Measurements from ENCODE around the gene TTLL13. TPM values are rescaled to one million over a fixed set of nuclear protein-coding genes. Genes with fewer than 3 reads are reported as not detected.
"Not testable (repeated sequence)": the region's sequence is repeated elsewhere in the genome, so short reads cannot be mapped to it uniquely, and the experiment has no call there.

The TTLL13 gene
- total RNA-seq, 2 donors from 2014 or later, result not detected

DNA sequence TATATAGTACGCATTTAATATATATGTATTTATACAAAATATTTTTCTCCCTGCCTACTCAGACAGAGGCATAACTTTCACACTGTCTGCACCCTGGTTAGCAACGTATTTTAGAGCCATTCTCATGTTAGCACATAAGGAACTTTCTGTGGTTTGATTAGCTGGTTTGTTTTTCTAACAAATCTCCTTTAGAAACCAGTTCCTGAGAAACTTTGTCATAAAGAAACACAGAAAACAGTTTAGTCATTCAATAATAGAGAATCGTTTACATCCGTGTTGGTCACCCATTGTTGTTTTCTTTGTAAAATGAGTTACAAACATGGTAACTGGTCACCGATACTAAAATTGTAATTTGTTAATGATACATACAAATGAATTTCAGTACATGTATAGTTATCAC is 10.2 kb downstream of the TTLL13 start:
- no peaks in the 10 kb centered on the region for H3K27me3 ChIP-seq
- DNase-seq (no peak), ATAC-seq (no peak)
- H3K36me3 ChIP-seq (replicated peaks in 1 of 2; ENCODE audit: insufficient read depth in 1 of 2, low read depth in 2 of 2), result no peaks in the 10 kb centered on the region
- TF ChIP-seq CTCF (IDR thresholded peaks at IDR 0.05) (no peak), POLR2A (IDR thresholded peaks at IDR 0.05) (no peak)
- H3K27ac ChIP-seq, result no peak overlapping the region
- WGBS, 2 donors, result 85 to 88% methylated on average over 5 of the region's 5 CpGs
- intact Hi-C loops (cut with DNase I), result no loop called here
- H3K4me3 ChIP-seq, result no peak overlapping the region
- peaks cover 5% of the 10 kb centered on the region for H3K4me1 ChIP-seq
- H3K9me3 ChIP-seq, result no peaks in the 10 kb centered on the region

DNA sequence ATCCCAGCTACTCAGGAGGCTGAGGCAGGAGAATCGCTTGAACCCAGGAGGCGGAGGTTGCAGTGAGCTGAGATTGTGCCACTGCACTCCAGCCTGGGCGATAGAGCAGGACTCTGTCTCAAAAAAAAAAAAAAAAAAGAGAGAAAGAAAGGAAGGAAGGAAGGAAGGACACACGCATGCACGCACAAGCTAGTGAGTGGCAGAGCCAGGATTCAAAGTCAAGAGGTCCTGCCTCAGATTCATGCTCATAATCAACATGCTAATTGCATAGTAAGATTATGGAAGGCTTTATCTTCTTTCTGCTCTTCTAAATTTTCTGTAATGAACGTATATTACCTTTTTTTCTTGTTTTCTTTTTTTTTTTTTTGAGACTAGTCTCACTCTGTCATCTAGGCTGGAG is 11.4 kb downstream of the TTLL13 start:
- H3K27ac ChIP-seq; H3K4me1 ChIP-seq; ATAC-seq; H3K4me3 ChIP-seq; H3K9me3 ChIP-seq; DNase-seq; H3K36me3 ChIP-seq (replicated peaks in 1 of 2; ENCODE audit: insufficient read depth in 1 of 2, low read depth in 2 of 2); intact Hi-C loops (cut with DNase I); H3K27me3 ChIP-seq: not testable (repeated sequence)
- WGBS, 2 donors, result 75 to 77% methylated on average over 5 to 6 of the region's 6 CpGs

- no peaks in the 10 kb centered on the region for H3K36me3 ChIP-seq (replicated peaks in 1 of 2; ENCODE audit: insufficient read depth in 1 of 2, low read depth in 2 of 2)
- intact Hi-C loops (cut with DNase I), result no loop called here
- 79% methylated on average over 5 of the region's 5 CpGs for WGBS, 2 donors
- DNase-seq, result no peak
- TF ChIP-seq POLR2A (IDR thresholded peaks at IDR 0.05), result no peak
- TF ChIP-seq CTCF (IDR thresholded peaks at IDR 0.05), result no peak
- no peaks in the 10 kb centered on the region for H3K27me3 ChIP-seq
- no peaks in the 10 kb centered on the region for H3K9me3 ChIP-seq
- H3K4me3 ChIP-seq, result no peak overlapping the region
- no peak for ATAC-seq
- H3K27ac ChIP-seq, result no peak overlapping the region
- H3K4me1 ChIP-seq, result peaks cover 13% of the 10 kb centered on the region
Observed at GRCh38 chr15:90261811-90262210, 12.5 kb downstream of the TTLL13 start.

DNA sequence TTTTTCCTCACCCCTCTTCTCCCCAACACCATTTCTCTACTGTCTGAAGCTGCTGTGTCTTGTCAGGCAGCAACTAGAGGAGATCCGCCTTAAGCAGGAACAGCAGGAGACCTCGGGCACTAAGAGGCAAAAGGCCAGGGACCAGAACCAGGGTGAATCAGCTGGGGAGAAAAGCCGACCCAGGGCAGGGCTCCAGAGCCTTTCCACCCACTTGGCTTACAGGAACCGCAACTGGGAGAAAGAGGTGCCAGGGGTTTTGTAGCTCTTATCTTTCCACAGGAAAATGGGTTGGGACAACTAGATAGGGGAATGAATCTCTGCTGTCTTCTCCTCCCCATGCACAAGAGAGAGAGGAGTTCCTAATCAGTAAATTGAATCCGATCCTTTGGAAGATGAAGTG is 13.1 kb downstream of the TTLL13 start:
- intact Hi-C loops (cut with DNase I), result no loop called here
- Histone ChIP-seq H3K9me3 (no peaks in the 10 kb centered on the region), H3K4me3 (no peak overlapping the region), H3K4me1 (peaks cover 19% of the 10 kb centered on the region), H3K27ac (no peak overlapping the region), H3K27me3 (no peaks in the 10 kb centered on the region), H3K36me3 (replicated peaks in 1 of 2; ENCODE audit: insufficient read depth in 1 of 2, low read depth in 2 of 2) (no peaks in the 10 kb centered on the region)
- DNase-seq (no peak), ATAC-seq (no peak)
- no peak for TF ChIP-seq CTCF (IDR thresholded peaks at IDR 0.05)
- no peak for TF ChIP-seq POLR2A (IDR thresholded peaks at IDR 0.05)
- 80 to 85% methylated on average over 5 of the region's 5 CpGs for WGBS, 2 donors

DNA sequence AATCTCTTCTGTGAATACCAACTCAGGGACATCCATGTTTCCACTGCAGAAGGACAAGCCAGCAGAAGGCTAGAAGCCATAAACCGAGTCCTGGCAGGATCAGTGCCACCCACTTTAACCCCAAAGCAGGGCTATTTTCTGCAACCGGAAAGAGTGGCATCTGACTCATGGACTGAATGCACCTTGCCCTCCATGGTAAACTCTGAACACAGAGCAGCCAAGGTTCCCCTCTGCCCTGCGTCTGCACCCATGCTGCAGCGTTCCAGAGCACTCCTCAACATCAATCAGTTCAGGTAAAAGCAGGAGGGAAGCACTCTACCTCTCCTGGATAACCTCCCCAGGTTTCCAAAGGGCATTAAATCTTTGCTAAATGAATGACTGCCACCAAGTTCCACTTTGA is 15.3 kb downstream of the TTLL13 start:
- H3K27me3 ChIP-seq, result no peaks in the 10 kb centered on the region
- peak overlapping the region in 1 of 2 donors; percentile 47 for H3K4me3 ChIP-seq
- H3K27ac ChIP-seq, result peak overlapping the region; percentile 88 to 95 (median 92)
- no peaks in the 10 kb centered on the region for H3K9me3 ChIP-seq
- TF ChIP-seq CTCF (IDR thresholded peaks at IDR 0.05) (no peak), POLR2A (IDR thresholded peaks at IDR 0.05) (no peak)
- intact Hi-C loops (cut with DNase I), result no loop called here
- peaks cover 34% of the 10 kb centered on the region for H3K4me1 ChIP-seq
- no peaks in the 10 kb centered on the region for H3K36me3 ChIP-seq (replicated peaks in 1 of 2; ENCODE audit: insufficient read depth in 1 of 2, low read depth in 2 of 2)
- DNase-seq (no peak), ATAC-seq (no peak)
- WGBS, 2 donors, result 17% methylated on average over 1 to 4 of the region's 4 CpGs

All from body of pancreas (tissue), 4 donors.